ENCODE results near the gene PDE7B. TPM values are rescaled to one million over a fixed set of nuclear protein-coding genes. Genes with fewer than 3 reads are reported as not detected.

Gene PDE7B
- total and polyA plus RNA-seq, 2 of the 13 experiments (the other 11 are each of a cell fraction or from before 2014, with no cell fraction given), result not detected

- TF ChIP-seq ZBTB10 (CRISPR knock-in tag; IDR thresholded peaks at IDR 0.05; ENCODE audit: borderline replicate concordance) (no peak), ZNF609 (CRISPR knock-in tag; IDR thresholded peaks at IDR 0.05; ENCODE audit: borderline replicate concordance) (no peak)
These were observed 19.2 kb downstream of the PDE7B start (continued) for GRCh38 chr6:135870722-135871121.

GRCh38 chr6:135871296-135871695 lies 19.8 kb downstream of the PDE7B start:
- intact Hi-C loops (cut with micrococcal nuclease; ENCODE audit: unreplicated experiment), result no loop called here
- DNase-seq (ENCODE audit: low spot score) (no peak), ATAC-seq (no peak), FAIRE-seq (no peak)
- no peak overlapping the region for H3K4me2 ChIP-seq (ENCODE audit: low read depth, low read length)
- WGBS (ENCODE audit: low lambda C conversion rate), result 0% methylated on average over 1 of the region's 1 CpG
- no TSS peak for BruUV-seq (replicated peaks)
- H3K36me3 ChIP-seq (replicated peaks in 1 of 2; ENCODE audit: control insufficient read depth in 1 of 2, insufficient read depth in 2 of 2, low read length in 2 of 2), result no peaks in the 10 kb centered on the region
- POLR2A ChIA-PET, result no interaction called here
- H3K4me1 ChIP-seq (ENCODE audit: insufficient read depth, low read length), result no peaks in the 10 kb centered on the region
- H3K9ac ChIP-seq (ENCODE audit: insufficient read depth, low read depth, low read length), result no peak overlapping the region
- no peak overlapping the region for H3K4me3 ChIP-seq (replicated peaks in 1 of 3; ENCODE audit: insufficient read depth in 1 of 3, low read depth in 2 of 3, low read length in 3 of 3)
- no peaks in the 10 kb centered on the region for H4K20me1 ChIP-seq (ENCODE audit: insufficient read depth, low read length)
- H3K27ac ChIP-seq (ENCODE audit: extremely low read length, insufficient read depth, low read length), result no peak overlapping the region
- no peak overlapping the region for H2AFZ ChIP-seq (ENCODE audit: low read length)
- CTCF ChIA-PET (ENCODE audit: low intra/inter-chr PET ratio, low total read pairs), result no interaction called here
- in situ Hi-C loops (cut with HindIII; ENCODE audit: extremely low pct_ligation_motif_present, low pct_unique_long_range_greater_than_20kb), result no loop called here
- no peaks in the 10 kb centered on the region for H3K9me3 ChIP-seq (ENCODE audit: low read length)
- no peaks in the 10 kb centered on the region for H3K79me2 ChIP-seq (ENCODE audit: insufficient read depth, low read length)
- H3K27me3 ChIP-seq (ENCODE audit: control insufficient read depth in 1 of 2, insufficient read depth in 2 of 2, low read length in 2 of 2), result no peaks in the 10 kb centered on the region
- TF ChIP-seq IRF9 (CRISPR knock-in tag; IDR thresholded peaks at IDR 0.05; ENCODE audit: borderline replicate concordance) (no peak), EED (CRISPR knock-in tag; IDR thresholded peaks at IDR 0.05) (no peak), MBNL3 (CRISPR knock-in tag; conservative IDR thresholded peaks at IDR 0.05) (no peak), THRA (CRISPR knock-in tag; IDR thresholded peaks at IDR 0.05; ENCODE audit: borderline replicate concordance) (no peak), FOXJ3 (CRISPR knock-in tag; IDR thresholded peaks at IDR 0.05; ENCODE audit: borderline replicate concordance) (no peak), ERF (CRISPR knock-in tag; IDR thresholded peaks at IDR 0.05) (no peak), MTF1 (CRISPR knock-in tag; IDR thresholded peaks at IDR 0.05) (no peak), ZNF446 (CRISPR knock-in tag; IDR thresholded peaks at IDR 0.05) (no peak), ZNF550 (CRISPR knock-in tag; IDR thresholded peaks at IDR 0.05; ENCODE audit: borderline replicate concordance) (no peak), SYNCRIP (IDR thresholded peaks at IDR 0.05; ENCODE audit: insufficient read depth, low read depth, low read length) (no peak), GATAD1 (CRISPR knock-in tag; IDR thresholded peaks at IDR 0.05) (no peak), FIP1L1 (IDR thresholded peaks at IDR 0.05; ENCODE audit: borderline replicate concordance, insufficient read depth, low read depth, low read length) (no peak)
